ENCODE results near the gene IGSF21.

Gene IGSF21

DNA sequence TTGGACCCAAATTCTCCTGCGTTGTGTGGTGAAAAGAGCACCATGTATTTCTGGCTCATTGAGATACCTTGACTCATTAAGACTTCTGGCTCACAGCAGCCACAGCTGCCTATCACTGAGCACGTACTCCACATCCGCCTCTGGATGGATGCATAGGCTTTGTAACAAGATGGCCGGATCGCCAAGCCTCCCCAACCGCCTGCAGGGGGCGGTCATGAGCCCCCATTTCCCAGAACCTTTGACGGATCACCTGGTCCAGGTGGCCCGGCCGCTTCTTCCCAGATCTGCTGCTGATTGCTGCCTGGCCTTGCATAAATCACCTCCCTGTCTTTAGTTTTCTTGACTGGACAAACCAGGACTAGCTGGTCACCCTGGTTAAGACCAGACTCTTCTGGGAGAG lies 216.6 kb downstream of the IGSF21 start:
- no peak for DNase-seq
- intact Hi-C loops (cut with DNase I): no loop called here

DNA sequence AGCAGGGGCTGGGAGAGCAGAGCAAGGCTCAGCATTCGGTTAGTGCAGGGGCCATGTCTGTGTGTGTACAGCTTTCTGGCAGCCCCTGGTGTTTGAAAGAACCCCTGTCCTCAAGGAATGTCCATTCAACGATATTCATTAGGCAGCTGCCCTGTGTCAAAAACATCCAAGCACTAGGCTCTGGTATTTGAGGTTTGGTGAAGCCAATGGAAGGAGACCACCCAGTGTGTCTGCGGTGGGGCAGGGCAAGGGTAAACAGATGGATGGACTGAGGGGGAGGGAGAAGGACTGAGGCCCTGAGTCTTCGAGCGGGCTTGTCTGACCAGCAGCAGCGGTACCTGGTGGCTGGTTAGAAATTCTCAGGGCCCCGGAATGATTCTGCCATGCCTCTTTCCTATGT lies 217.5 kb downstream of the IGSF21 start:
- no peak for DNase-seq
- intact Hi-C loops (cut with DNase I): no loop called here

DNA sequence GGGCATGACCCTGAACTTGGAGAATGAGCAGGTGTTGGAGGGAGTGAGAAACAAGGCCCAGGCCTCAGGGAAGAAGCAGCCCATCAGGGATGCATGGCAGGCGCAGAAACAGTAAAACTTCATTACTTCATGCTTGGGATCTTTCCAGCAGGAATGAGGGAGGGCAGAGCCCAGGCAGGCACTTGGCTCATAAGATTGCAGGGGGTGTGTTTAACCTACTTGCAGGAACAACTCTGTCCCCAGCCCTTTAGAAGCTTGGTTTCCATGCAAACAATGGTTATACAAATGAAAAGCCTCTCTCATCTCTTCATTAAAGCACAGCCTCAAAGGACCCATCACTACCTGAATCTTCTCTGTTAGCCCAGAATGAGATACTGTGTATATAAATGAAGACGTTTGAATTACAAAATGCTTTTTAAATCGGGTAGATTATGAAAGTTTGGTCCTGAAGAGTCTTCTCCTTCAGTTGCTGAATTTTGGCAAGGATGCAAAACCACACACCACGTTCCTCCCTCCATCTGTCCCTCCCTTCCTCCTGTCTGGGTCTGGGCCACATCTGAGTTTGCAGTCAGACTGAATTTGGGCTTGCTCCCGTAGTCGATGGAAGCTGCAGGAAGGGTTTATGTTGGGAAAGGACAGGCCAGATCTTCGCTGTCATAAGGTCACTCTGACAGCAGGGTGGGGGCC lies 218.8 kb downstream of the IGSF21 start:
- DNase-seq: no peak
- intact Hi-C loops (cut with DNase I): no loop called here

DNA sequence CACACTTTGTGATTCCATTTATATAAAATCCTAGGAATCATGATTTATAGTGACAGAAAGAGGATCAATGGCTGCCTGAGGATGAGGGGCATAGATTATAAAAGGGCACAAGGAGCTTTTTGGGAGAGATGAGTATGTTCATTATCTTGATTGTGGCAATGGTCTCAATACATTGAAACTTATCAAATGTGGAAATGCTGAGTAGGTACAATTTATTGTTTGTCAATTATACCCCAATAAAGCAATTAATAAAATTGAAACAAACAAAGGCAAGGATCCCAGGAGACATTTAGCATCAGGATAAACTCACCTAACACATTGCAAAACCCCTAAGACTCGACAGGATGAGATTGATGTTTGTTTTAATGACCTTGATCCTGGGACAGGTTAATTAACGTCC lies 220.1 kb downstream of the IGSF21 start:
- no peak for DNase-seq
- intact Hi-C loops (cut with DNase I): no loop called here

DNA sequence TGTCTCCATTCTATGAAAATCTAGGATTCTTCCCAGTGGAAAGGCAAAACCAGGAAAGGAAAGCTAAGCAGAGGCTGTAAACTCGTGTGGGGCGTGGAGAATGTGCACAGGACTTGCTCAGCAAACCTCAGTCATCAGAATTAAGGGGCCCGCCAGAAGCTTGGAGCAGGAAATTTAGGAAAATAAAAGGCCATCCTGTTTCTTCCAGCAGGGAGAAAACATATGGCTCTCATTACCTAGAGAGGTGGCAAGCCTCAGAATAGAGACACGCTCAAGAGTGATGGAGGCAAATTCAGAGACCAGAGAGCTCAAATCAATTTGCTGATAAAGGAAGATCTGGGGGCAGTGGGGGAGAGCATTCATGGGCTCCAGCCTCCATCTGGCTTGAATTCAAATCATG lies 221.2 kb downstream of the IGSF21 start:
- DNase-seq: no peak
- intact Hi-C loops (cut with DNase I): no loop called here

DNA sequence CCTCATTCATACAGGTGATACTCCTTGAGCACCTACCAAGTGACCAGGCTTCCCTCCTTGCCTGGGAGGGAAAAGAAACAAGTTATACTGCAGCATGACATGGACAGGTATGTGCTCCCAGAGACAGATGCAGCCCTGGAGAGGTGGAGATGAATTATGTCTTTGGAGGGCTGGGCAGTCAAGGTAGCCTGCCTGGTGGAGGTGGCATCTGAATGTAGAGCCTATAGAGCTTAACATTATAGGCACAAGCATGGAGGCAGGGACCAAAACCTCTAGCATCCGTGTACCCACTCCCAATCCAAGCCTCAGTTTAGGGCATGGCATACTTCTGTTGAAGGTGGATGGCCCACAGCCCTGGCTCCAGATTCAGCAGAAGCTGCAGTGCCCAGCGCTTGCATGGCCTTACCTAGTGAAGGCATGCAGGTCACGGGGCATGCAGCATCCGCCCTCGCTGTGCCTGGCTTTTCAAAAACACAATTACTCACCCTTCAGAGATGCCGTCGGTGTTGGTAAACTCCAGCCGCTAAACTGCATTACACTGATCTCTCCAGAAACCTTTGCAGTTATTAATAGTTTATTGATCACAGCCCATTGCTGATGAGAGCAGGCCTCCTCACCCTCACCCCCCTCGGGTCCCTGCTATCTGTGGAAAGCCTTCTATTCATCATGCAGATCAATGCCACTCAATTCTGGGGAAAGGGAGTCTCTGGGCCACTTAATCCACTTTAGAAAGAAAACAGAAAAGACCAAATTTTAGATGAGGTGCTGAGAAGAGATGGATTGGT lies 222.1 kb downstream of the IGSF21 start:
- DNase-seq: no peak
- intact Hi-C loops (cut with DNase I): no loop called here

DNA sequence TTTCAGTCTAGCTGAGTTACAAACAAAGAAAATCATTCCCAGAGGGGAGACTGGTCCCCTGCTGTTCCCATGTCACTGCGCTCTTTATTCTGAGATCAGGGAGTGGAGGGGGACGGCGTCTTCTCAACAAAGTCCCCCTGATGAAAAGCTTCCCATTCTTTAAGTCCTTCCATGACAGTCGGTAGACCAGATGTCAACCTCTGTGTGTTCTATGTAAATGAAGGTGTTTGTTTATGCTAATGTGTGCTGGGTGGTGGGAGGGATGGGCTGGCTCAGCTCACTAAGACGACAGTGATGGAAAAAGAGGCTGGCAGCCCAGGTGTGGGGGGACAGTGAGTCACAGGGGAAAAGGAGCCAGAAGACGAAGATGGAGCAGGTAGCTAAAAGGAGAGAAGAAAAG lies 225.0 kb downstream of the IGSF21 start:
- intact Hi-C loops (cut with DNase I): no loop called here
- no peak for DNase-seq

DNA sequence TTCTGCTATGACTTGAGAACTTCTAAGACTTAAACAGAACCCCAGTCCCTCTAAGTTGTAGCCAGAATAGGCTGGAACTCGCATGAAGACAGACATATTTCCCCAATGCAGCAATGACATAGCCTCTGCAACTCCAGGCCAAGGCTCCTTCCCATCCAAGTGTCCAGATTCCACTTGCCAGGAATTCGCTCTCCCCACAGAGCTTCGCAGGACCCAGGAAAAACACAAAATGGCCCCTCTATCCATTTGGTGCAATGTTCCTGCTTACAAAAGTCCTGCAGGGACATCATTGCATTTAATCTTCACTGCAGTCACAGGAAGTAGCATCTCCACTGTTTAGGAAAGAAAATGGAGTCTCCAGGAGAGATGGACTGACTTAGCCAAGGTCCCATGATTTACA lies 225.6 kb downstream of the IGSF21 start:
- no peak for DNase-seq
- intact Hi-C loops (cut with DNase I): no loop called here

DNA sequence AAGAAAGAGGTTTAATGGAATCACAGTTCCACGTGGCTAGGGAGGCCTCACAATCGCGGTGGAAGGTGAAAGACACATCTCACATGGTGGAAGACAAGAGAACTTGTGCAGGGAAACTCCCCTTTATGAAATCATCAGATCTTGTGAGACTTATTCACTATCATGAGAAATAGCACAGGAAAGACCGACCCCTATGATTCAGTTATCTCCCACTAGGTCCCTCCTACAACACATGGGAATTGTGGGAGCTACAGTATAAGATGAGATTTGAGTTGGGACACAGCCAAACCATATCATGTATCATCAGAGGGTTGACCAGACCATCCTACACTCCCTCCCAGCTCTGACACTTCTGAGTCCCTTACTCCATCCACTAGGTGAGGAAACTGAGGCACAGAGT lies 229.2 kb downstream of the IGSF21 start:
- no peak for DNase-seq
- intact Hi-C loops (cut with DNase I): no loop called here

DNA sequence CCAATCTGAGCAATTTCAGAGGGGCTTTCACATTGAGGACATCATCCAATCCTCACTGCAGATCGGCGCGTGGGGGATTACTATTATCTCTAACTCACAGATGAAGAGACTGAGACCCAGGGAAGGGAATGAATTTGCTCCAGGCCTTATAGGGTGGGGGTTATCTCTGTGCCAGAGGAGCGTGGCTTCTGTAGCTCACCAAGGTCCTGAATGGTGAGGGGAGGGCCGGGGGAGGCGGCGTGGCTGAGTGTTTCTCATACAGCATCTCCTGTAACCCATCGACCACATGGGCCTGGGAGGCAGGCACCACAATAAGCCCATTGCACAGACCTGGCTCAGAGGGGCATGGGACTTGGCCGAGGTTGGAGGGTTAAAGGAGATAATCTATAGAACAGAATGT lies 230.2 kb downstream of the IGSF21 start:
- intact Hi-C loops (cut with DNase I): no loop called here
- DNase-seq: no peak

DNA sequence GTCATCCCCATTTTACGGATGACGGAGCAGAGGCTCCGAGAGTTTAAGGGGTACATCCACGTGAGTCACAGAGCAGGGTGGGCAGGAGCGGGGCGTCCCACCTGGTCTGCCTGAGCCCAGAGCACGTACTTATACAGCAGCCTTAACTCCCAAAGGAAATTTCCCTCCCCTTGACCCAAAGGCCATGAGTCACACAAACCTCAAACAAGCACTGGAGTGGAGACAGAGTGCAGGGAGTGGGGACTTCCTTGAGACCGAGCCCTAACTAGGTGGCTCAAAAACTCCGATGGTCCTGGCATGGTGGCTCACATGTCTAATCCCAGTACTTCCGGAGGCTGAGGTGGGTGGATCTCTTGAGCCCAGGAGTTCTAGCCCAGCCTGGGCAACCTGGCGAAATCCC lies 231.6 kb downstream of the IGSF21 start:
- intact Hi-C loops (cut with DNase I): no loop called here

DNA sequence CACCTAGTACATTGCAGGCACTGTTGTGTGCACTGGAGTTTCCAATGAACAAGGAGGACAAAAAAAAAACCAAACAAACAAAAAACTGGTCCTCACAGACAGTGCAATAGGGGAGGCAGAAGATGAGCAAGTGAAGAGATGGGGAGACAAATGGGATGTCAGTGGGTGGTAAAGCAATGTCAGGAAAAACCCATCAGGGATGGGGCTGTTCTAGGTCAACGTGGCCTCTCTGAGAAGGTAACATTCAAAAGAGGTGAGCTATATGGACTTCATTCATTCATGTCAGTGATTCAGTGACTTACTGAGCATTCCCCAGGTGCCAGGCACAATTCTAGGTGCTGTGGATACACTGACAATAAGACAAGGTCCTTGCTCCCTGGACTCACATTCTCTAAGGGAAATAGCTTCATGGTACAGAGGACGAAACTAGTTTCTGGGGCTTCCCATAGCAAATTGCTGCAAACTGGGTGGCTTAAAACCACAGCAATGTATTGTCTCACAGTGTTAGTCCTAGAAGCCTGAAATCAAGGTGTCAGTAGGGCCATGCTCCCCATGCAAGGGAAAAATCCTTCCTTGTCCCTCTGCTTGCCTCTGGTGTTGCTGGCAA lies 232.7 kb downstream of the IGSF21 start:
- no peak for DNase-seq
- intact Hi-C loops (cut with DNase I): no loop called here

More for the DNA sequence above, 231.6 kb downstream of the IGSF21 start:
- DNase-seq: no peak

DNA sequence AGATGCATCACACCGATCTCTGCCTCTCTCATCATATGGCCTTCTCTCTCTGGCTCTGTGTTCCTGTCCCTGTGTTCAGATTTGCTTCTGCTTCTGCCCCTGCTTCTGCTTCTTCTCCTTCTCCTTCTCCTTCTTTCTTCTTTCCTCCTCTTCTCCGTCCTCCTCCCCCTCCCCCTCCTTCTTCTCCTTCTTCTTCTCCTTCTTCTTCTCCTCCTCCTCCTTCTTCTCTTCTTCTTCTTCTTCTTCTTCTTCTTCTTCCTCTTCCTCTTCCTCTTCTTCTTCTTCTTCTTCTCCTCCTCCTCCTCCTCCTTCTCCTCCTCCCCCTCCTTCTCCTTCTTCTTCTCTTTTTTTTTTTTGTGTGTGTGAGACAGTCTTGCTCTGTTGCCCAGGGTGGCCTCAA lies 233.2 kb downstream of the IGSF21 start:
- no peak for DNase-seq
- intact Hi-C loops (cut with DNase I): no loop called here

DNA sequence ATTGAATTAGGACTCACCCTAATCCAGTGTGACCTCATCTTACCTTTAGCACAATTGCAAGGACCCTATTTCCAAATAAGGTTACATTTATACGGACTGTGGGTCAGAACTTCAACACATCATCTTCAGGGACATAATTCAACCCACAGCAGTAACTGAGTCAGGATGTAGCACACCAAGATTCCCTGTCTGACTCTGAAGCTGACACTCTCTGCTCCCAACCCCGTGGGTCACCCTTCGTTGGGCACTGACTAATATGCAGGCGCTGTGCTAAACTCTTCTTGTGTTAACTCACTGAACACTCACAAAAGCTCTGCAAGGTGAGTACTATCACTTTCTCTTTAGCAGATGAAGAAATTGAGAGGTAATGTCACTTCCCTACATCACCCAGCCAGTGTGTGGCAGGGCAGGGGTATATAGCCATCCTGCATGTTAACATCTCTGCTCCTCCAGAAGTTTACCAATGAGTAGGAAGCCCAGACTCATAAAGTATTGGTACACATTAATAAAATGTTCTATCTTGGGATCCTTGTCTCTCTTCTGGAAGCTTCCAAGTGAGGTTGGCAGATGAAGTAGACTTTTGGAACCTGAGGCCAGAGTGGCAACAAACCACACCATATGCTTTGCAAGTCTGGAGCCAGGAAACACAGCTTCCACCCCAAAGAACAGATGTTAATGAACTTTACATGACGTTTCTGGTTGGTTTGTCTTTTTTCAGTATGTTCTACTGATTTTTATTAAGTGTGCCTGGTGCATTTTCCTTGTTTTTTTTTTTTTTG lies 233.9 kb downstream of the IGSF21 start:
- DNase-seq: no peak
- intact Hi-C loops (cut with DNase I): no loop called here

DNA sequence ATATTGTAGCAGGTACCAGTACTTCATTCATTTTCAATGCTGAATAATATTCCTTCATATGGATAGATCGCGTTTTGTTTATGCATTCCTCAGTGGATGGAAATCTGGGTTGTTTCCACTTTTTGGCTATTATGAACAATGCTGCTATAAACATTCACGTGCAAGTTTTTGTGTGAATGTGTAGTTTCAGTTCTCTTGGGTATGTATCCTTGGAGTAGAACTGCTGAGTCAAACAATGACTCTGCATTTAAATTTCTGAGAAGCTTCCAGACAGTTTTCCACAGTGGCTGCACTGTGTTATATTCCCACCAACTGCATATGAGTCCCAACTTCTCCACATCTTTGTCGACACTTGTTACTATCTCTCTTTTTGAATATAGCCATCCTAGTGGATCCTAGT lies 235.1 kb downstream of the IGSF21 start:
- intact Hi-C loops (cut with DNase I): no loop called here
- no peak for DNase-seq

DNA sequence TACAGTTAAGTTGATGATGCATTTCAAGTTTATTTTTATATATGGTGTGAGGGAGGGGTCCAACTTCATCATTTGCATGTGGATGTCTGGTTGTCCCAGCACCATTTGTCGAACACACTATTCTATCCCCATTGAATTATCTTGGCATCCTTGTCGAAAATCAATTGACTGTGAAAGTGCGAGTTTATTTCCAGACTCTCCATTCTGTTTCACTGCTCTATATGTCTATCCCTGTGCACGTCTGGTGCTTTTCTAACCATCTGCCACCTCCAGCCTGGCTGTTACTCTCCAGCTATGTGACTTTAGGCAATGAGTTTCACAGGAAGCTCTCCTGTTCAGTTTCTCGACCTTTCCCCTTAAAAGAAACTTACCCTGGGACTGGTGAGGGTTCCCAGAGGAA lies 236.0 kb downstream of the IGSF21 start:
- DNase-seq: no peak
- intact Hi-C loops (cut with DNase I): no loop called here

DNA sequence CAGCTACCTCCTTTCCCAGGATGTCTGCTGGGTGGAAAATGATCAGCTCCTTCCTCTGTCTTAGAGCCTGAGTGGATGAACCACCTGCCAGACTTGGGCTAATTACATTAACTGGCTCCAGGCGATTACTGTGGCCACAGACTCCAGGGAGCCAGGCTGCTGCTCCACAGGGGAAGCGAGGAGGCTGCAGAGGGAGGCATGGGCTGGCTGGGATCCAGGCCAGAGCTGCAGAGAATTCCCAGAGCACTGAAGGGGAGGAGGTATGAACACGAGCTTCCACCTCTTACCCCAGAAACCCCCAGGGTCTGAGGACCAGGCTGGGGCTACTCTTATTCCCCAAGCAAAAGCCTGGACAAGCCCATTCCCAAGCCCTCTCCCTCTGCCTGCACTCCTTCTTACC lies 237.2 kb downstream of the IGSF21 start:
- intact Hi-C loops (cut with DNase I): no loop called here
- no peak for DNase-seq

DNA sequence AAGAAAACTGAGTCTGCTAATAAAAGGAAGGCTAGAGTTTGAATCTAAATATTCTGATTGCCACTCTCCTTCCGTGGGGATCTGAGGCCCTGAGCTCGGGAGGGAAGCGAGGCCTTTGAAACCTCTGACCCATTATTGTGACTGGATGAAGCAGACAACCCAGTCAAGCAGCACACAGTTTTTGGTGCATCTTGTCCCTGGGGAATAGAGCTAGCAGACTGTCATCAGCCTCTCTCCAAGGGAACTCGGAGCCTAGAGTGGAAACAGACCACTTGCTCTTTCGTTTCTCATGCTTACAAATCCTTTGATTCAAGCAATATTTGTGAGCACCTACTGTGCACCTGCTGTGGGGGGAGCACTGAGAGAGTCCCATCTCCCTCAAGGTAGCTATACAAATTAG lies 240.0 kb downstream of the IGSF21 start:
- no peak for DNase-seq
- intact Hi-C loops (cut with DNase I): no loop called here

DNA sequence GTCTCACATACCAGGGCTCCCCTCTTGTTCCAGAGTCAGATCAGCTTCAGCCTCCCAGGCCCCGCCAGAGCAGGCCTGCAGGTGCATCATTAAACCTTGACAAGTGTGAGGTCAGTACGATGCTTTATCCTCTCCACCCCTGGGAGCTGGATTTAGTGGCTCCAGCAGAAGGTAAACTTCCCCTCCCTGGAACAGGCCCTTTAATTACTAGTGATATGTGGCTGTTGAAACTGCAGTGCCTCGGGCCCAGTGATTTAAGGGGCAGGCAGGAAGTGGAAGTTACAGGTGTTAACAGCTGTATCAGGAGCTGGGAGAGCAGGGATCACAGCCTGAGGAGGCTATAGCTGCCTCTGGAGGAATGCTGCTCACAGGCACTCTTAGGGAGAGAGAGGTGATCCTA lies 240.8 kb downstream of the IGSF21 start:
- intact Hi-C loops (cut with DNase I): no loop called here
- no peak for DNase-seq

DNA sequence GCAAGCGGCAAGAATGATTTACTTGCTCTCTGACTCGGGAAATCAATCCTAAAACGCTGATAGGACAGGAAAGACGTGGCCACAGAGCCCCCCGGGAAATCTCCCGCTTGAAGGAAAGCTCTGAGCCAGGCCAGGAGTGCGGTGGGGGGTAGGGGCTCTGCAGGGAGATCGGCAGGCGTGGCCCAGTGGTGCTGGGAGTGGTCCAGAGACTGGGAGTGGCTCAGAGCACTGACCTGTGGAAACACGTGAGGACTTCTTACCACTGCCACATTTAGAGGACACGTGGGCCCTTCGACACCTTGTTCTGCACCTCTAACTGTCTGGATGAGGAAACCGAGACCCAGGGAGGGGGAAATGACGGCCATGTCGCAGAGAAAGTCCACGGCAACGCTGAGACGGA lies 243.1 kb downstream of the IGSF21 start:
- DNase-seq: no peak
- intact Hi-C loops (cut with DNase I): no loop called here

All from head of caudate nucleus (tissue), 42 donors.